GM19351 (cell line): ENCODE data around the gene KCTD17.
"Not testable (repeated sequence)": the region's sequence is repeated elsewhere in the genome, so short reads cannot be mapped to it uniquely, and the experiment has no call there.

Experiments
- ATAC-seq: cut with Tn5 transposase; IDR thresholded peaks from one replicate; pipeline ENCODE4 v1.9.1; 2021; ENCODE audit warnings: mild to moderate bottlenecking, moderate library complexity; ENCODE audit not compliant: unreplicated experiment

Gene KCTD17

GRCh38 chr22:37059876-37060449, 8.4 kb downstream of the KCTD17 start:
- no peak for ATAC-seq

GRCh38 chr22:37060801-37061610, 9.5 kb downstream of the KCTD17 start:
- ATAC-seq, result no peak

GRCh38 chr22:37061611-37062375, 10.3 kb downstream of the KCTD17 start:
- ATAC-seq, result no peak

GRCh38 chr22:37062376-37062675, 10.8 kb downstream of the KCTD17 start:
- no peak for ATAC-seq

GRCh38 chr22:37062702-37063381, 11.3 kb downstream of the KCTD17 start:
- no peak for ATAC-seq

GRCh38 chr22:37063431-37064420, 12.2 kb downstream of the KCTD17 start:
- no peak for ATAC-seq

GRCh38 chr22:37064553-37064952, 13.0 kb downstream of the KCTD17 start:
- no peak for ATAC-seq

- ATAC-seq, result no peak
Observed at GRCh38 chr22:37065180-37065579, 13.6 kb downstream of the KCTD17 start.

GRCh38 chr22:37065961-37066360, 14.4 kb downstream of the KCTD17 start:
- no peak for ATAC-seq

- no peak for ATAC-seq
Observed at GRCh38 chr22:37067428-37067827, 15.9 kb downstream of the KCTD17 start.

GRCh38 chr22:37068859-37069258, 17.3 kb downstream of the KCTD17 start:
- ATAC-seq, result no peak

- no peak for ATAC-seq
Observed at GRCh38 chr22:37069319-37069718, 17.8 kb downstream of the KCTD17 start.

GRCh38 chr22:37069719-37070118, 18.2 kb downstream of the KCTD17 start:
- ATAC-seq, result no peak

- no peak for ATAC-seq
Observed at GRCh38 chr22:37070334-37070733, 18.8 kb downstream of the KCTD17 start.

- ATAC-seq, result no peak
Observed at GRCh38 chr22:37070744-37071143, 19.2 kb downstream of the KCTD17 start.

GRCh38 chr22:37071850-37072592, 20.5 kb downstream of the KCTD17 start:
- ATAC-seq, result not testable (repeated sequence)

- no peak for ATAC-seq
Observed at GRCh38 chr22:37072673-37073072, 21.1 kb downstream of the KCTD17 start.

- no peak for ATAC-seq
Observed at GRCh38 chr22:37074537-37074936, 23.0 kb downstream of the KCTD17 start.

GRCh38 chr22:37075046-37075445, 23.5 kb downstream of the KCTD17 start:
- ATAC-seq, result no peak
